Measurements from ENCODE around the gene MLPH. TPM values are rescaled to one million over a fixed set of nuclear protein-coding genes. Genes with fewer than 3 reads are reported as not detected.

The MLPH gene, protein sequence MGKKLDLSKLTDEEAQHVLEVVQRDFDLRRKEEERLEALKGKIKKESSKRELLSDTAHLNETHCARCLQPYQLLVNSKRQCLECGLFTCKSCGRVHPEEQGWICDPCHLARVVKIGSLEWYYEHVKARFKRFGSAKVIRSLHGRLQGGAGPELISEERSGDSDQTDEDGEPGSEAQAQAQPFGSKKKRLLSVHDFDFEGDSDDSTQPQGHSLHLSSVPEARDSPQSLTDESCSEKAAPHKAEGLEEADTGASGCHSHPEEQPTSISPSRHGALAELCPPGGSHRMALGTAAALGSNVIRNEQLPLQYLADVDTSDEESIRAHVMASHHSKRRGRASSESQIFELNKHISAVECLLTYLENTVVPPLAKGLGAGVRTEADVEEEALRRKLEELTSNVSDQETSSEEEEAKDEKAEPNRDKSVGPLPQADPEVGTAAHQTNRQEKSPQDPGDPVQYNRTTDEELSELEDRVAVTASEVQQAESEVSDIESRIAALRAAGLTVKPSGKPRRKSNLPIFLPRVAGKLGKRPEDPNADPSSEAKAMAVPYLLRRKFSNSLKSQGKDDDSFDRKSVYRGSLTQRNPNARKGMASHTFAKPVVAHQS
- total RNA-seq: not detected

DNA sequence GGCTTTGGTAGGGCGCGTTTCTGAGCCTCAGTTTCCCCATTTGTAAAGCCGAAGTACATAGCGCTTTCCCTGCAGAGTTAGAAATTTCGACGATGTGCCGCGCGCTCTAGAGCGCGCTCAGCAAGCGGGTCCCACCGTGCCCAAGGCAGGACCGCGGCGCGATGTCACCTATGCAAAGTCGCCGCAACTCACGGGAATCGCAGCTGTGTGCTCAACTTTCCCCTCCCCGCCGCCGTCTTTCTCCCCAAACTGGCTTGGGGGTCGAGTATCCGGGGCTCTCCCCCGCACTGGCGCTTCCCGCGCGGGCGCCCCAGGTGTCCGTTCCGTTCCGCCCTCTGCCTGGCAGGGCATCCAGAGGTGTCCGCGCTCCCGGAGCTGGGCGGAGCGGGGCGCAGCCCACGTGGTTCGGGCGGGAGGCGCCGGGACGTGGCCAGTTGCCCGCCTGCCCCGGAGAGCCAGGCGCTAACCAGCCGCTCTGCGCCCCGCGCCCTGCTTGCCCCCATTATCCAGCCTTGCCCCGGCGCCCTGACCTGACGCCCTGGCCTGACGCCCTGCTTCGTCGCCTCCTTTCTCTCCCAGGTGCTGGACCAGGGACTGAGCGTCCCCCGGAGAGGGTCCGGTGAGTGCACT, at the start of gene MLPH:
TSS of gene MLPH (plus strand) at position 433 of the 630 bp plus-strand sequence. CDS start 6,176 bp downstream, outside the sequence.
- H3K4me1 Mint-ChIP-seq: no peaks in the 10 kb centered on the region
- no peak for ATAC-seq (ENCODE audit: low read depth)
- POLR2A ChIA-PET: no interaction called here
- no peak for DNase-seq
- H3K27me3 Mint-ChIP-seq: peaks cover 50% of the 10 kb centered on the region
- H3K27ac Mint-ChIP-seq: no peak within 1 kb of the TSS
- no peak within 1 kb of the TSS for H3K4me3 Mint-ChIP-seq
- H3K36me3 Mint-ChIP-seq: no peaks in the 10 kb centered on the region
- H3K9me3 Mint-ChIP-seq: peaks cover 10% of the 10 kb centered on the region

DNA sequence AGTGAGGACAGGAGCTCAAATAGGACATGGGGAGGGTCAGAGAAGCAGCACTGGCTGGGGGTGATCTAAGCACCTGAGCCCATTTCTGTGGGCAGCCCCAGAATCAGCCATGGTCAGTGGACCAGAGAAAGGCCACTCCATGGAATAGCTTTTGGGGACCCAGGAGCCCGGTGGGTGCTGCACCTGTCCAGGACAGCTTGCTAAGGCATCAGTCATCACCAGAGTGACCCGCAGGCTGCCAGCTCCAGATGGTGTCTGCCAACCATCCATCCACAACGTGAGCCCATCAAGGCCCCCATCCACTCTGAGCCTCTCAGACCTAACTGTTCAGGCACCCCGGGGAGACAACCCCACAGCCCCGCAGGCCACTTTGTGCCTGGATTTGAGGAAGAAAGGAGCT, 49.5 kb upstream of the MLPH start:
- H3K36me3 Mint-ChIP-seq: no peaks in the 10 kb centered on the region
- no peak overlapping the region for H3K27ac Mint-ChIP-seq
- ATAC-seq (ENCODE audit: low read depth) (no peak), DNase-seq (no peak)
- no peak overlapping the region for H3K4me3 Mint-ChIP-seq
- POLR2A ChIA-PET: no interaction called here
- peaks cover 47% of the 10 kb centered on the region for H3K4me1 Mint-ChIP-seq
- no peaks in the 10 kb centered on the region for H3K27me3 Mint-ChIP-seq
- peaks cover 3% of the 10 kb centered on the region for H3K9me3 Mint-ChIP-seq

DNA sequence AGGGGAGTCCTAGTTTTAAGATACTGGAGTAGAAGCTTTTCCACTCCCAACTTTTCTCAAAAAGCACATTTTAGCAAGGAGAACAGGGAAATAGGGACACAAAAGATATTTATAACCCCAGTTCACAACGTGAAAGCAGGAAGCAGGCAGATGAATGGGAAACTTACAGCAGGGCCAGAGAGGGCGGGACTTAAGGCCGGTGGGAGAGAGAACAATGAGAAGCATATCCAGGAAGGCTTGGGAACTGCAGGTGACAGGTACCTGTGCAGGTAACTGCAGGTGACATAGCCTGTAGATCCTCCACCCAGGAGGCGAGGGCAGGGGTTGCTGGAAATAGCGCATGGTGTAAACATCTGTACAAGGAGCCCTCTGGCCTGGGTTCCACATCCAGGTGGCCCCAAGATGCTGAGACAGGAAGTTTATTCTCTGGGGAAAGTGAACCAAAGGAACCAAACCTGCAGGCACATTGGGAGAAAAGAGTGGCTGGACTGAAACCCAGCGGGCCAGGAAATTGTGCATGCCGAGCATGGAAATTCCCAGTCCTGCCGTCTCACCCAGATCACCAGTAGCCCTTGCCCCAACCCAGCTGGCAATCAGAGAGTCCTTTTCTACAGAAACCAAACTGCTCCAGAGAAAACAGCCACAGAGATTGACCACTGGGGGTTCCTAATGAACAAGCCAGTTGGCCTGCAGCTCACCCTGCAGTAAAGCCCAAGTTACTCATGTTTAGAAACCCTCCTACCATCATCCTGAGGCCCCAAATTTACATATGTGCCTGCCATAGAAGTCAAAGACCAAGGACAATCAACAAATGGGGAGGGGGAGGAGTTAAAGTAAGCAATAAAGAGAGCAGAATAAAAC, 48.7 kb upstream of the MLPH start:
- Mint-ChIP-seq H3K4me1 (peaks cover 40% of the 10 kb centered on the region), H3K27me3 (no peaks in the 10 kb centered on the region), H3K27ac (peak overlapping the region; percentile 36), H3K4me3 (no peak overlapping the region), H3K9me3 (peaks cover 3% of the 10 kb centered on the region), H3K36me3 (no peaks in the 10 kb centered on the region)
- ATAC-seq (ENCODE audit: low read depth) (no peak), DNase-seq (no peak)
- POLR2A ChIA-PET: no interaction called here

DNA sequence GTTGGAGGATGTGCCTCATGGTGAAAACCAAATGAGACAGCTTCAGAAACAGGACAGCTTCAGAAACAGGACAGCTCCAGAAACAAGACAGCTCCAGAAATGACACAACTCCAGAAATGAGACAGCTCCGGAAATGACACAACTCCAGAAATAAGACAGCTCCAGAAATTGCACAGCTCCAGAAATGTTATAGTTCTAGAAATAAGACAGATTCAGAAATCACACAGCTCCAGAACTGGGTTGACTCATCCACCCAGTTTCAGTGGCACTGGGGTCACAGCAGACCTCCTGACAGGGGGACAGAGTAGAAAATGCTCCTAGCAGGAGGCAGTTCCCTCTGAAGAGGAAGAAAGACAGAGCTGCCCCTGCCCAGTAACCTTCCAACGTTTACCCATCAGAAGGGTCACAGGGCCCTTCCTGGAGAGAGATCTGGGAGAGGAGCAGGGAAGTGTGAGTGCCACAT, 46.2 kb upstream of the MLPH start:
- H3K27ac Mint-ChIP-seq: no peak overlapping the region
- H3K27me3 Mint-ChIP-seq: no peaks in the 10 kb centered on the region
- DNase-seq: no peak
- ATAC-seq (ENCODE audit: low read depth): peak; percentile 45
- H3K4me3 Mint-ChIP-seq: no peak overlapping the region
- peaks cover 19% of the 10 kb centered on the region for H3K4me1 Mint-ChIP-seq
- H3K9me3 Mint-ChIP-seq: peaks cover 3% of the 10 kb centered on the region
- H3K36me3 Mint-ChIP-seq: no peaks in the 10 kb centered on the region
- POLR2A ChIA-PET: no interaction called here

DNA sequence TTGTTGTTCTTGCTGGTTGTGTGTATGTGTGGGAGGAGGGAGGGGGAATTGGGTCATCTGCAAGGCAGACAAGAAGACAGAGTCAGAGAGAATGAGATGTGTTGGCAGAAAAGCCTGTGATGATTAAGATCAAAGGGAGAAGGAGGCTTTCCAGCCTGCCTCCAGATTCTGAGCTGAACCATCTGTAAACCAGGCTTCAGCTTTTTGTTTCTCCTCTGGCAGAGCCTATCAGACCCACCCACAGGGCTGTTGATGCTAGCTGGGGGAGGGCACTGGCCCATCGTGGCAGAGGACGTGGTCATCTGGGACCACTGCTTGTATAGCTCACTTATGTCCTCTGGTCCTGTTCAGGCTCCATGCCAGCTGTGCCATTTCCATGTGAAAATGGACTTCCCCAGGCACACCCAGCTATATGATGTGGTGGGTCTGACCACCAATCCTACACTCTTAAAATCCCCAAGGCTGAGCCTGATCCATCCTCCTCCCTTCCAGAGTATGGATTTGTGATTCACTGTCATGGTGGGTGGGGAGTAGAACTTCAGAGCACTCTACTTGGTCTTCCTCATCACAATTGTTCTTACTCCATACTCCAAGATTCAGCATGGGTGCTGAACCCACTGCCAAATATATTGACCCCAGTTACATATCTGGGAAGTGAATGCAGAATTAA, 45.3 kb upstream of the MLPH start:
- Mint-ChIP-seq H3K4me1 (peaks cover 16% of the 10 kb centered on the region), H3K27me3 (no peaks in the 10 kb centered on the region), H3K4me3 (no peak overlapping the region), H3K36me3 (no peaks in the 10 kb centered on the region), H3K27ac (peak overlapping the region; percentile 52), H3K9me3 (peaks cover 3% of the 10 kb centered on the region)
- ATAC-seq (ENCODE audit: low read depth) (peak; percentile 22), DNase-seq (no peak)
- POLR2A ChIA-PET: no interaction called here

DNA sequence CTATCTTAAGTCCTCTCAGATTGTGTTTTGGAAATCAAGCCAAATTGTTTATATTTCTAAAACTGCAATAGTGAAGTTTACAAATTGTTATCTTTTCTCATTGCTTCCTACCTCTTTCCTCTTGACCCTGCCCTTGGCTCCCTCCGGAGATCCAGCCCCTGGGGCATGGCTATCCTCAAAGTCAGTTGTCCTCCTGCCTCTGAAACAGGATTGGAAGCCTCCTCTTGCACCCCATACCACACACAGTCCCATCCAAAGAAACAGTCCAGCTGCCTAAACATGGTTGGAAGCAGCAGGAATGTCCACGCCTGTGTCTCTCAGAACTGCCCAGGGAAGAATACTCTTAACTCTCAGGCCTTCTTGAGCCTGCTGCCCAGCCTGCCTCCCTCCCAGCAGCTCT, 43.0 kb upstream of the MLPH start:
- Mint-ChIP-seq H3K4me3 (no peak overlapping the region), H3K27ac (no peak overlapping the region), H3K27me3 (no peaks in the 10 kb centered on the region), H3K4me1 (peaks cover 14% of the 10 kb centered on the region), H3K9me3 (peaks cover 3% of the 10 kb centered on the region), H3K36me3 (no peaks in the 10 kb centered on the region)
- DNase-seq (no peak), ATAC-seq (ENCODE audit: low read depth) (no peak)
- POLR2A ChIA-PET: no interaction called here

- ATAC-seq (ENCODE audit: low read depth): no peak
- no peaks in the 10 kb centered on the region for H3K27me3 Mint-ChIP-seq
- DNase-seq: no peak
- H3K36me3 Mint-ChIP-seq: no peaks in the 10 kb centered on the region
- H3K4me1 Mint-ChIP-seq: peaks cover 12% of the 10 kb centered on the region
- H3K4me3 Mint-ChIP-seq: no peak overlapping the region
- POLR2A ChIA-PET: no interaction called here
- no peak overlapping the region for H3K27ac Mint-ChIP-seq
- H3K9me3 Mint-ChIP-seq: no peaks in the 10 kb centered on the region
Observed at GRCh38 chr2:237445611-237446337, 41.3 kb upstream of the MLPH start.

GRCh38 chr2:237446338-237446665, 40.7 kb upstream of the MLPH start:
- Mint-ChIP-seq H3K9me3 (no peaks in the 10 kb centered on the region), H3K4me1 (peaks cover 7% of the 10 kb centered on the region), H3K27me3 (no peaks in the 10 kb centered on the region), H3K27ac (no peak overlapping the region), H3K4me3 (no peak overlapping the region), H3K36me3 (no peaks in the 10 kb centered on the region)
- POLR2A ChIA-PET: no interaction called here
- no peak for DNase-seq
- no peak for ATAC-seq (ENCODE audit: low read depth)

DNA sequence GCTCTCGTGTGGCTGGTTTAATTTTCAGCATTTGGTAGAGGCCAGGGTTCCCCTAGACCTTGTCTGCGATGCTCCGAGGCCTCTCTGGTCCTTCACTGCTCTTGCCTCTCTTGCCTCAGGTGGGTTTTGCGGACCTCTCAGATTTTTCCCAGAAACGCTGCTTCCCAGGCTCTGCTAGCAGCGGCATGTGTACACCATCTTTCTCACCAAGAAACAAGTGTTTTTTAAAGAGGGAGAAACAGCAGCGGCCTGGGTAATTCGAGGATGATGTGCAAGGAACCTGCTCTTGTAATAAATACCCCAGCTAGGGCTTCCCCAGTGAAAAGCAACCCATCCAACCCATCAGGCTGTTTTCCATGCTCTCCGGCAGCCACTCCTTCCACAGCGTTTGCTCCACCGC, 39.6 kb upstream of the MLPH start:
- POLR2A ChIA-PET: no interaction called here
- no peaks in the 10 kb centered on the region for H3K36me3 Mint-ChIP-seq
- no peaks in the 10 kb centered on the region for H3K27me3 Mint-ChIP-seq
- DNase-seq (no peak), ATAC-seq (ENCODE audit: low read depth) (no peak)
- no peak overlapping the region for H3K4me3 Mint-ChIP-seq
- no peak overlapping the region for H3K27ac Mint-ChIP-seq
- no peaks in the 10 kb centered on the region for H3K9me3 Mint-ChIP-seq
- peaks cover 2% of the 10 kb centered on the region for H3K4me1 Mint-ChIP-seq

DNA sequence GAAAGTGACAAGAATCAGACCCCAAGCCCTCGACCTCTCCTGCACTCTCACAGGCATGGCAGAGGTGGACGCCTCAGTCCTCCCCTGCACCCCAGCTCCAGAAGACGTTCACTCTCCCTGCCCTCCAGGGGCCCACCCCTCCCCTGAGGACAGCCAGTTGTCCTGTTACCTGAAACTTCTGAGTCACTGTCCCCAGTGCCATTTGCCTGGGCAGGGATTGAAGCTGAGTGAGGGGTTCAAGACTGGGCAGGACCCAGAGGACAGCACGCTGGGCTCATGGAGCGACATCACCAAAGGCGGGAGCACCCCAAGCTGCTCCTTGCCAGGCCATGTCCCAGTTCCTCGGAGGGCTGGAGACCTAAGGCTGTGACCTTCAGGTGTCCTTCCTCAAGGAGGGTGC, 38.9 kb upstream of the MLPH start:
- Mint-ChIP-seq H3K27ac (no peak overlapping the region), H3K4me1 (peaks cover 2% of the 10 kb centered on the region), H3K4me3 (no peak overlapping the region), H3K27me3 (no peaks in the 10 kb centered on the region), H3K9me3 (no peaks in the 10 kb centered on the region), H3K36me3 (no peaks in the 10 kb centered on the region)
- ATAC-seq (ENCODE audit: low read depth): no peak
- POLR2A ChIA-PET: no interaction called here
- DNase-seq: no peak

- H3K9me3 Mint-ChIP-seq: no peaks in the 10 kb centered on the region
- H3K4me1 Mint-ChIP-seq: peaks cover 2% of the 10 kb centered on the region
- no peak for DNase-seq
- no peak overlapping the region for H3K4me3 Mint-ChIP-seq
- no peak for ATAC-seq (ENCODE audit: low read depth)
- POLR2A ChIA-PET: no interaction called here
- H3K27ac Mint-ChIP-seq: no peak overlapping the region
- H3K36me3 Mint-ChIP-seq: no peaks in the 10 kb centered on the region
- no peaks in the 10 kb centered on the region for H3K27me3 Mint-ChIP-seq
Observed at GRCh38 chr2:237448626-237449025, 38.4 kb upstream of the MLPH start.

GRCh38 chr2:237449193-237449881, 37.7 kb upstream of the MLPH start:
- H3K27ac Mint-ChIP-seq: no peak overlapping the region
- no peak for DNase-seq
- H3K4me1 Mint-ChIP-seq: peaks cover 2% of the 10 kb centered on the region
- no peak for ATAC-seq (ENCODE audit: low read depth)
- no peak overlapping the region for H3K4me3 Mint-ChIP-seq
- POLR2A ChIA-PET: no interaction called here
- no peaks in the 10 kb centered on the region for H3K9me3 Mint-ChIP-seq
- no peaks in the 10 kb centered on the region for H3K36me3 Mint-ChIP-seq
- H3K27me3 Mint-ChIP-seq: no peaks in the 10 kb centered on the region
